HepG2 (cell line): ENCODE results near the gene NME7. TPM values are rescaled to one million over a fixed set of nuclear protein-coding genes. Genes with fewer than 3 reads are reported as not detected.

Source experiments
- ARID2 ChIP-seq: sonication (generic); formaldehyde crosslinking; IDR thresholded peaks from 2 replicates; pipeline ENCODE4 v1.8.1; 2022; ENCODE audit warnings: mild to moderate bottlenecking, missing genetic modification reagents, borderline replicate concordance
- CBX5 ChIP-seq: sonication (generic); formaldehyde crosslinking; IDR thresholded peaks from 2 replicates; pipeline ENCODE4 v1.4.0; 2020; ENCODE audit warnings: missing genetic modification reagents, borderline replicate concordance
- CCDC6 ChIP-seq: sonication (generic); formaldehyde crosslinking; IDR thresholded peaks from 2 replicates; pipeline ENCODE4 v1.8.1; 2022; ENCODE audit warnings: mild to moderate bottlenecking, missing genetic modification reagents, moderate library complexity
- CHCHD3 ChIP-seq: sonication (generic); formaldehyde crosslinking; IDR thresholded peaks from 2 replicates; pipeline ENCODE4 v1.8.0; 2022; ENCODE audit warnings: mild to moderate bottlenecking, missing genetic modification reagents, moderate library complexity
- DR1 ChIP-seq: sonication (generic); formaldehyde crosslinking; IDR thresholded peaks from 2 replicates; pipeline ENCODE4 v1.8.0; 2021; ENCODE audit warnings: mild to moderate bottlenecking, missing genetic modification reagents, inconsistent platforms
- HOXA5 ChIP-seq: sonication (generic); formaldehyde crosslinking; IDR thresholded peaks from 2 replicates; pipeline ENCODE4 v1.4.0; 2020; ENCODE audit warnings: missing genetic modification reagents
- HOXA9 ChIP-seq: sonication (generic); formaldehyde crosslinking; IDR thresholded peaks from 2 replicates; pipeline ENCODE4 v1.8.1; 2022; ENCODE audit warnings: missing genetic modification reagents, mild to moderate bottlenecking, moderate library complexity, borderline replicate concordance
- KMT2B ChIP-seq: IDR thresholded peaks from 2 replicates; pipeline ENCODE4 v1.6.1; 2016; ENCODE audit warnings: missing genetic modification reagents, missing compliant biosample characterization
- MAF1 ChIP-seq: sonication (generic); formaldehyde crosslinking; IDR thresholded peaks from 2 replicates; pipeline ENCODE4 v1.5.0; 2020; ENCODE audit warnings: missing genetic modification reagents, borderline replicate concordance
- MXI1 ChIP-seq: IDR thresholded peaks from 3 replicates; pipeline ENCODE4 v1.6.1; 2012; ENCODE audit warnings: low read depth, low read length, inconsistent platforms, borderline replicate concordance
- MYC ChIP-seq: sonication (generic); formaldehyde crosslinking; IDR thresholded peaks from 2 replicates; pipeline ENCODE4 v1.9.0; 2021; ENCODE audit warnings: missing genetic modification reagents, borderline replicate concordance
- NRL ChIP-seq: sonication (generic); formaldehyde crosslinking; IDR thresholded peaks from 2 replicates; pipeline ENCODE4 v1.5.0; 2020; ENCODE audit warnings: missing genetic modification reagents, mild to moderate bottlenecking, moderate library complexity, borderline replicate concordance
- SNAPC2 ChIP-seq: sonication (generic); formaldehyde crosslinking; IDR thresholded peaks from 2 replicates; pipeline ENCODE4 v1.8.1; 2022; ENCODE audit warnings: mild to moderate bottlenecking, missing genetic modification reagents
- SOX6 ChIP-seq, 2 experiments: fragments of 450-650 bp in 1 of 2; sonication (generic) in 1 of 2; formaldehyde crosslinking in 1 of 2; IDR thresholded peaks; 2 replicates each; pipeline versions ENCODE4 v1.4.0 to v1.6.1; 2017 to 2020; ENCODE audit warnings: antibody characterized with exemption in 1 of 2, mild to moderate bottlenecking in 1 of 2, missing genetic modification reagents in 1 of 2
- YY1 ChIP-seq: IDR thresholded peaks from 2 replicates; pipeline ENCODE4 v1.6.1; 2011; ENCODE audit warnings: low read length, low read depth, moderate library complexity, mild to moderate bottlenecking; ENCODE audit not compliant: insufficient read depth, insufficient replicate concordance
- ZNF230 ChIP-seq: sonication (generic); formaldehyde crosslinking; IDR thresholded peaks from 2 replicates; pipeline ENCODE4 v1.4.0; 2020; ENCODE audit warnings: mild to moderate bottlenecking, missing genetic modification reagents
- ZNF264 ChIP-seq: sonication (generic); formaldehyde crosslinking; IDR thresholded peaks from 2 replicates; pipeline ENCODE4 v1.4.0; 2020; ENCODE audit warnings: missing genetic modification reagents
- ZNF337 ChIP-seq: sonication (generic); formaldehyde crosslinking; IDR thresholded peaks from 2 replicates; pipeline ENCODE4 v1.5.1; 2020; ENCODE audit warnings: missing genetic modification reagents, low read depth, mild to moderate bottlenecking, borderline replicate concordance
- ZNF432 ChIP-seq: sonication (generic); formaldehyde crosslinking; IDR thresholded peaks from 2 replicates; pipeline ENCODE4 v1.5.0; 2020; ENCODE audit warnings: missing genetic modification reagents, mild to moderate bottlenecking, borderline replicate concordance
- ZNF839 ChIP-seq: sonication (generic); formaldehyde crosslinking; IDR thresholded peaks from 2 replicates; pipeline ENCODE4 v1.4.0; 2020; ENCODE audit warnings: missing genetic modification reagents, mild to moderate bottlenecking, borderline replicate concordance
- ZNF878 ChIP-seq: sonication (generic); formaldehyde crosslinking; IDR thresholded peaks from 2 replicates; pipeline ENCODE4 v1.8.1; 2023; ENCODE audit warnings: mild to moderate bottlenecking, missing genetic modification reagents, moderate library complexity
- polyA plus RNA-seq, 8 experiments: library from polyadenylated mRNA; depleted of rRNA in 3 of 8; stranded (reverse) in 7 of 8; unstranded in 1 of 8; fragments of >200 nt; fragmentation: Illumina TruSeq in 4 of 8; extraction: Trizol in 4 of 8; gene quantifications; 2 replicates each; pipeline versions ENCODE4 v1.2.1 to v1.2.3, GENCODE V29; 2011 to 2016; ENCODE audit warnings: low read depth in 4 of 8, missing spikeins in 1 of 8, mixed read lengths in 1 of 8; ENCODE audit not compliant: insufficient read depth in 1 of 8
- total RNA-seq, 5 experiments: library from RNA; depleted of rRNA; stranded (reverse); fragments of >200 nt; fragmentation: Illumina TruSeq; extraction: Trizol; gene quantifications; 2 replicates each; pipeline ENCODE4 v1.2.3, GENCODE V29; 2016; ENCODE audit warnings: low read depth in 1 of 5
- TF ChIP-seq, protein P1 (sequence below): IDR thresholded peaks from 2 replicates; pipeline ENCODE4 v1.6.1; 2012; ENCODE audit warnings: inconsistent platforms
- TF ChIP-seq, protein P2 (sequence below): sonication (generic); formaldehyde crosslinking; conservative IDR thresholded peaks from 2 replicates; pipeline ENCODE4 v1.4.0; 2020; ENCODE audit warnings: missing genetic modification reagents
- TF ChIP-seq, protein P3 (sequence below): sonication (generic); formaldehyde crosslinking; IDR thresholded peaks from 2 replicates; pipeline ENCODE4 v1.4.0; 2020; ENCODE audit warnings: missing genetic modification reagents, mild to moderate bottlenecking, borderline replicate concordance

Gene NME7
- total and polyA plus RNA-seq, 2 of the 13 experiments (the other 11 are each of a cell fraction or from before 2014, with no cell fraction given): 9.4 to 22.5 TPM

DNA sequence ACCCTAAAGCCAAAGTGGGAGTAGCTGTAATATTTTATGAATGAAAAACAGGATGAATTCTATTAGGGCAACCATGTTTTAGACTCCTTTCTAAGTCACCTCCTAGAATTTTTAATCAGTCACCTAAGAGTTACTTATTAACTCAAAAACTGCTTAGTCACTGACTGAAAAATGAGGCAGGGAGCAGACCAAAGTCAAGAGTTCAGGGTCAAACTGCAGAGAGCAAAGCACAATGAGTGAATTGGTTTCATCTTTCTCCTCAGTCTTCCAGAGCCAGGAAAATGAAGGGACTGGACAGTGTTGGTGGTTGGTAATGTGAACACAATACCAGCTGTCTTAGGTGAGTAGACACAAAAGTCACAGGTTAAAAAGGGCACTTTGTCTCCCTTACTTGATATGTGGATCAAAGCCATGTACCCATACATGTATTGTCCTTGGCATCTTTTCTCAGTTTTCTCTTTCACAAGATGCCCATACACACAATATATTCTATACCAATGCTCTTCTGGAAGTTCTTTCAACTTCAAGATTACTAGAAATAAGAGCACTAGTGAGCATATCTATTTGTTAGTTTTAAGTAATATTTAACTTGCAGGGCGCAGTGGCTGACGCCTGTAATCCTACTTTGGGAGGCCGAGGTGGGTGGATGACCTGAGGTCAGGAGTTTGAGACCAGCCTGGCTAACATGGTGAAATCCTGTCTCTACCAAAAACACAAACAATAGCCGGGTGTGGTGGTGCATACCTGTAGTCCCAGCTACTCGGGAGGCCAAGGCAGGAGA lies 218.9 kb downstream of the NME7 start (continued):
- TF ChIP-seq DR1 (CRISPR knock-in tag) (no peak), CHCHD3 (CRISPR knock-in tag) (no peak), KMT2B (CRISPR knock-in tag) (no peak), ZNF337 (no peak), NRL (CRISPR knock-in tag) (no peak), ZNF839 (CRISPR knock-in tag) (no peak), ZNF264 (CRISPR knock-in tag) (peak; percentile 49; the same call in 1 of the 2 replicates), MYC (CRISPR knock-in tag) (no peak), ARID2 (CRISPR knock-in tag) (0 out of 2 replicates have a peak, but pooled peaks have one; percentile 63), ZNF230 (peak; percentile 85; the same call in 1 of the 2 replicates), CBX5 (CRISPR knock-in tag) (no peak), SNAPC2 (CRISPR knock-in tag) (0 out of 2 replicates have a peak, but pooled peaks have one; percentile 43), YY1 (peak; percentile 7), CCDC6 (CRISPR knock-in tag) (peak; percentile 64; the same call in 1 of the 2 replicates), HOXA5 (CRISPR knock-in tag) (peak; percentile 53; the same call in 1 of the 2 replicates), MAF1 (CRISPR knock-in tag) (no peak; the same call in 1 of the 2 replicates), HOXA9 (CRISPR knock-in tag) (no peak), ZNF432 (CRISPR knock-in tag) (no peak), ZNF878 (CRISPR knock-in tag) (peak; percentile 52; the same call in 1 of the 2 replicates), SOX6 (IDR thresholded peaks at IDR 0.05) (no peak), SOX6 (CRISPR knock-in tag; IDR thresholded peaks at IDR 0.05) (peak; percentile 95), MXI1 (peak; percentile 41; the same call in 1 of the 3 replicates)
- TF ChIP-seq, protein P1, sequence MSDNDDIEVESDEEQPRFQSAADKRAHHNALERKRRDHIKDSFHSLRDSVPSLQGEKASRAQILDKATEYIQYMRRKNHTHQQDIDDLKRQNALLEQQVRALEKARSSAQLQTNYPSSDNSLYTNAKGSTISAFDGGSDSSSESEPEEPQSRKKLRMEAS: 0 out of 2 replicates have a peak, but pooled peaks have one; percentile 29
- TF ChIP-seq, protein P2, sequence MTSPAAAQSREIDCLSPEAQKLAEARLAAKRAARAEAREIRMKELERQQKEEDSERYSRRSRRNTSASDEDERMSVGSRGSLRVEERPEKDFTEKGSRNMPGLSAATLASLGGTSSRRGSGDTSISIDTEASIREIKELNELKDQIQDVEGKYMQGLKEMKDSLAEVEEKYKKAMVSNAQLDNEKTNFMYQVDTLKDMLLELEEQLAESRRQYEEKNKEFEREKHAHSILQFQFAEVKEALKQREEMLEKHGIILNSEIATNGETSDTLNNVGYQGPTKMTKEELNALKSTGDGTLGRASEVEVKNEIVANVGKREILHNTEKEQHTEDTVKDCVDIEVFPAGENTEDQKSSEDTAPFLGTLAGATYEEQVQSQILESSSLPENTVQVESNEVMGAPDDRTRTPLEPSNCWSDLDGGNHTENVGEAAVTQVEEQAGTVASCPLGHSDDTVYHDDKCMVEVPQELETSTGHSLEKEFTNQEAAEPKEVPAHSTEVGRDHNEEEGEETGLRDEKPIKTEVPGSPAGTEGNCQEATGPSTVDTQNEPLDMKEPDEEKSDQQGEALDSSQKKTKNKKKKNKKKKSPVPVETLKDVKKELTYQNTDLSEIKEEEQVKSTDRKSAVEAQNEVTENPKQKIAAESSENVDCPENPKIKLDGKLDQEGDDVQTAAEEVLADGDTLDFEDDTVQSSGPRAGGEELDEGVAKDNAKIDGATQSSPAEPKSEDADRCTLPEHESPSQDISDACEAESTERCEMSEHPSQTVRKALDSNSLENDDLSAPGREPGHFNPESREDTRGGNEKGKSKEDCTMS (CRISPR knock-in tag): no peak
- TF ChIP-seq, protein P3, sequence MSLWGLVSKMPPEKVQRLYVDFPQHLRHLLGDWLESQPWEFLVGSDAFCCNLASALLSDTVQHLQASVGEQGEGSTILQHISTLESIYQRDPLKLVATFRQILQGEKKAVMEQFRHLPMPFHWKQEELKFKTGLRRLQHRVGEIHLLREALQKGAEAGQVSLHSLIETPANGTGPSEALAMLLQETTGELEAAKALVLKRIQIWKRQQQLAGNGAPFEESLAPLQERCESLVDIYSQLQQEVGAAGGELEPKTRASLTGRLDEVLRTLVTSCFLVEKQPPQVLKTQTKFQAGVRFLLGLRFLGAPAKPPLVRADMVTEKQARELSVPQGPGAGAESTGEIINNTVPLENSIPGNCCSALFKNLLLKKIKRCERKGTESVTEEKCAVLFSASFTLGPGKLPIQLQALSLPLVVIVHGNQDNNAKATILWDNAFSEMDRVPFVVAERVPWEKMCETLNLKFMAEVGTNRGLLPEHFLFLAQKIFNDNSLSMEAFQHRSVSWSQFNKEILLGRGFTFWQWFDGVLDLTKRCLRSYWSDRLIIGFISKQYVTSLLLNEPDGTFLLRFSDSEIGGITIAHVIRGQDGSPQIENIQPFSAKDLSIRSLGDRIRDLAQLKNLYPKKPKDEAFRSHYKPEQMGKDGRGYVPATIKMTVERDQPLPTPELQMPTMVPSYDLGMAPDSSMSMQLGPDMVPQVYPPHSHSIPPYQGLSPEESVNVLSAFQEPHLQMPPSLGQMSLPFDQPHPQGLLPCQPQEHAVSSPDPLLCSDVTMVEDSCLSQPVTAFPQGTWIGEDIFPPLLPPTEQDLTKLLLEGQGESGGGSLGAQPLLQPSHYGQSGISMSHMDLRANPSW (CRISPR knock-in tag): 0 out of 2 replicates have a peak, but pooled peaks have one; percentile 22
